HG03066 (cell line): ENCODE data around the gene SLC25A38.

ENCODE experiments used
- ATAC-seq: cut with Tn5 transposase; IDR thresholded peaks from one replicate; pipeline ENCODE4 v1.9.1; 2021; ENCODE audit warnings: low read depth; ENCODE audit not compliant: unreplicated experiment

Gene SLC25A38

DNA sequence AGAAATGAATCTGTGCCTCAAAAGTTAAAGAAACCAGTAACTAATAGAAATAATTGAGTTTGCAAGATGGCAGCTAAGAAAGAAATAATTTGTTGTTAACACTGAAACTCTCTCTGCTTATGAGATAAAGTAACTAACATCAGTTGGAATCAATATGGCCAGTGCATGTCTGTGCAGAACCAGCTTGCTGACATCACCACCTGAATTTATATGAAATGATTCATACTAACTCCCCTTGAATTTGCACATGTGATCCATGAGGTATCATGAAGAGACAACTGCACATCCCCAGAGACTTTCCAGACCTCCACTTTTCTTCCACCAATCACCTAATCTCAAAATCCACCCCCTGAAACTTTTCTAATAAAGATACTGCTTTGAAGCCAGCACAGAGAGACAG lies 10.3 kb upstream of the SLC25A38 start:
- no peak for ATAC-seq

DNA sequence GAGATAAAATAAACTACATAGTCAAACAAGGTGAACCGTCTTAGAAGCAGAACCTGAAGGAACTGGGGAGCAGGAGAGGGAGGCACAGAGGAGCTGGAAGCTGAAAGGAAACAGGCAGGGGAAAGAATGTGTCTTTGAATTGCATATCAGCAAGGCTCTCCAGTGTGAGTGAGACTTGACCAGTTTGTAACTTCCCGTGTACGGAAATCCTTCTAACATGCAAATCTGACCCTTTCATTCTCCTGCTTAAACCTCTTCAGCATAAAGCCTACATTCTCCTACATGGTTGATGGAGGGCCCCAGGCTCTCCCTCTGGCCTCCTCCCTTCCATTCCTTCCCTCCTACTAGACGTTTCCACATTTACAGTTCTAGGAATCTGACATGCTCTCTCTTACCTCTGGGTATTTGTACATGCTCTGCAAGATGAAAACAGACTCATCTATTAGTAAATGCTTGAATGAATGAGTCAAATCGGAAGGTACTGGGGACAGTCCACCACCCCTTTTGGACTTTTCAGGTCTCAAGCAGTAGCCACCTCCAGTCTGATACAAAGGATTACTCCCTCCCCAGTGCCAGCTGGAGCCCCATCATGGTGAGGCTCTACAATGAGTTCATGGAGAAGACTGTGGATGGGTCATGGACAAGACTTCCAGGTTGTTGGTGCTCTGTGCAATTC lies 6.1 kb upstream of the SLC25A38 start:
- no peak for ATAC-seq

DNA sequence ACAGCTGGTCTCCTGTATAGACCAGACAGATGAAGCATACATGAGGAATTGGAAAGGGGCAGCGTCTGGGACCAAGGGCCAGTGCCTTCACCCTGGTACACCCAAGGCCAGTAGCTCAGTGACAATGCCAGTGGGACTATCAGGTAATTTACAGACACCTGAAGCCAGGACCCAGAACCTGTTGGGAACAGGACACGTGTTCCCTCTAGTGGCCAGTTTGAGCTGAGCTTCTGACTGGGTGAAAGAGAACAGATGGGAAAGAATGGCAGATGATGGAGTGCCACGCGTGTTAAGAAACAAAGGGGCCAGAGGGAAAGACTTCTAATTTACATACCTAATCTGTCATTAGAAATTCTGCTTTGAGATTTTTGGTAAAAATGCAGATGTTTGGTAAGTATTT lies 5.1 kb upstream of the SLC25A38 start:
- ATAC-seq: peak; percentile 72

DNA sequence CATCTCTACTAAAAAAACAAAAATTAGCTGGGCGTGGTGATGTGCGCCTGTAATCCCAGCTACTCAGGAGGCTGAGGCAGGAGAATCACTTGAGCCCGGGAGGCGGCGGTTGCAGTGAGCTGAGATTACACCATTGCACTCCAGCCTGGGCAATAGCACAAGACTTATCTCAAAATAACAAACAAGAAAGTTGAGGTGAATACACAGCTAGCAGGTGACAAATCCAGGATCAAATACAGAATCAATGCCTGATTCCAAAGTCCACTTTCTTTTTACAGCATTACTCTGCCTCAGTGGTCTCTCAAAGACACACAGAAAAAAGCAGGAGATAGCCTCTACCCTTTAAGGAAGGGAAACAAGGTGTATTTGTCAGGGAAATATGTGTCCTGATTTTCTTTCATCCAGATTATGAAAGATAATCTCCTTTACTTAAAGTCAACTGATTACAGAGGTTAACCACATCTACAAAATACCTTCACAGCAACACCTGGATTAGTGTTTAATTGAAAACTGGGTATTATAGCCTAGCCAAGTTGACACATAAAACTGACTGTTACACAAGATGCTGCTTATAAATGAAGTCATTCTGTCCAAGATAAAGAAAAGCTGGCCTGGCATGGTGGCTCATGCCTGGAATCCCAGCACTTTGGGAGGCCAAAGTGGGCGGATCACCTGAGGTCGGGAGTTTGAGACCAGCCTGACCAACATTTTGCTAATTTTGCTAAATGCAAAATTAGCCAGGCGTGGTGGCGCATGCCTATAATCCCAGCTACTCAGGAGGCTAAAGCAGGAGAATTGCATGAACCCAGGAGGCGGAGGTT lies 4.0 kb upstream of the SLC25A38 start:
- ATAC-seq: no peak

DNA sequence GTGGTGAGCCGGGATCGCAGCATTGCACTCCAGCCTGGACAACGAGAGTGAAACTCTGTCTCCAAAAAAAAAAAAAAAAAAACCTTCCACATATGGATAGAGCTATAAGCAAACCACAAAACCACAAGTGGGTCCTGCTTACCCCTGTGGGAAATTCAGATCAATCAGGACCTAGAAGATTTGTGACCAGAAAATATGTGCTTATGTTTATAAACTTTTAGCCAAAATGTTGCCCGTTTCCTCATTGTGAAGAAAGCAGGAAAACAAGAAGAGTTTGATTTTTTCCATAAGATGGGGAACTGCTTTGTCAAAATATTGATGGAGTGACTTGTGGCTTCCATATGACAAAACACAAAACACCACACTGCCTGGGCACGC lies 3.4 kb upstream of the SLC25A38 start:
- no peak for ATAC-seq

DNA sequence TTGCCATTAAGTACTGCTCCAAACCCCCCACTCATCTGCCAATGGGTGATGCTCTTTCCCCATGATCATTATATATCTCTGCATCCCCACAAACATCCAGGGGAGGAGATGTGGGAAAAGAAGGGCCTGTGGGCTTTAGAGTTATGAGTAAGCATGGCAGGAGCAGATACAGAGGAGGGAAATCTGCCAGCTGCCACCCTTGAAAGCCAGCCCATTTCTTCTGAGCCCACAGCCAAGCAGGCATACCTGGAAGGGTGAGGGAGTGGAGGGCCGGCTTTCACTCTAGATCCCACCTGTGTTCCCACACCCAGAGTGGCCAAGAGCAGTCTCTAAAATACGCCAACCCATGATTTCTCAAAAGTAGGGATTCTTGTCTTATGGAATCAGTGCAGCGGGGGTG lies 1.7 kb upstream of the SLC25A38 start:
- no peak for ATAC-seq

DNA sequence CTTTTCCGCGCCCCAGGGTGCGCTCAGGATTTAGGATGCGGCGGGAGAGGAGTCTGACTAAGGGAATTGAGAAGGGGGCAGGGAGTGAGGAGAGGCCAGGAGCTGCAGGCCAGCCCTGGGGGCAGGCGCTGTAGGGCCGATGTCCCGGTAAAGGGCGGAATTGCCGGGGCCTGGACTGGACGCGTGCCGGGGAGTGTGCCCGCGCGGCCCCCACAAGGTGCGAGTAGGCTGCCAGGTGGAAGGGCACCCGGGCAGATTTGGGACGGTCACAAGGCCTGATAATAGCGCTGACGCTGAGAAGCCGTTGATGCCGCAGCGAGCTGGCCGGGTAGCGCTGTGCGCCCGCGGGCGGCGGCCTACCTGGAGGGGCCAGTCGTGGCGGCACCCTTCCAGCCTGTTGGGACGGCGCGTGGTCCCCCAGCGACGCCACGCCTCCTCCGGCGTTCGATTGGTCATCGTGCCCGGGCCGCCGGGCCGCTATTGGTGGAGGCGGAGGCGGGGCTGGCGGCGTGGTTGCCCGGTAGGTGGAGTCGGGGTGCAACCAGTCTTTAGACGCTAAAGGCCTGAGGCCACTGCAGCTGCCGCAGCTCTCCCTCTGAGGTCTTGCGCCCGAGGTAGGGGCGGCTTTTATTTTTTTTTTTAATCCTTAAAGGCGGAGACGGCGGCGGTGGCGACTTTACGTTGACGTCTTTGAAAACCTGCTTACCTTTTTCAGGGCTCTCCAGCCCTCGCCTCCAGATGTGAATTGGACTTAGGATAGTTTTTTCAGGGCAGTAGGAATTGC lies 903 bp downstream of the SLC25A38 start:
- ATAC-seq: peak; percentile 61

DNA sequence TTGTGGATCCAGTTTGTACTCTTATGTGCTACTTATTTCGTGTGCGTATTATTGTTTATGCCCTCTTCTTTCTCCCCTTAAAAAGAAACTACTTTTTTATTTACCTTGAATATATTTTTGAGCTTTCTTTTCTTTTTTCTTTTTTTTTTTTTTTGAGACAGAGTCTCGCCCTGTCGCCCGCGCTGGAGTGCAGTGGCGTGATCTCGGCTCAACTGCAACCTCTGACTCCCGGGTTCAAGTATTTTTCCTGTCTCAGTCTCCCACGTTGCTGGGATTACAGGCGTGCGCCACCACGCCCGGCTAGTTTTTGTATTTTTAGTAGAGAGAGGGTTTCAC lies 1.5 kb downstream of the SLC25A38 start:
- no peak for ATAC-seq

DNA sequence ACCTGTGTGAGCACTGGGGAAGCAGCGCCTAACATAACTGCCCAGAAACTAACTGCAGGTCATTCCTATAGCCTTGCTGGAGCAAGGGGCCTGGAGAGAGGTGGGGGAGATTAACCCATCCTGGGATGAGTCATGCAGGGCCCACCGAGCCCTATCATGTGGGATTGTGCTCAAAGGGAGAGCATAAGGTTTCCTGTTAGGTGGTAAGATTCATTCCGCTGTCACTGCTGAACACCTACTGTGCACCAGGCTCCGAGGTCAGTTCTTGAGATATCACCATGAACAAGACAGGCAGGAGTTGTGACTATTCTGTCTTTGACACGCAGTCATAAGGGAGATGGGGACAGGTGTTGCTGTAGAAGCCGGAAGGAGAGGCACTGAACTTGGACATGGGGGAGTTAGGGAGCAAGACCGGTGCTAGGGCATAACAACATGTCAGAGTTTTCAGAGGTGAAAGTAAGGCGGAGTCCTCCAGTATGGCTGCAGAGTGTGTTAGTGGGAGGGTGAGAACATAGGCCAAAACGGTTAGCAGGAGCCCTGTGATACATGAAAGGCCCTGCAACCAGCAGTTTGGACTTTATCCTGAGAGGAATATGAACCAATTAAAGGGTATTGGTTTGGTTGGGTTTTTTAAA lies 2.4 kb downstream of the SLC25A38 start:
- ATAC-seq: no peak

DNA sequence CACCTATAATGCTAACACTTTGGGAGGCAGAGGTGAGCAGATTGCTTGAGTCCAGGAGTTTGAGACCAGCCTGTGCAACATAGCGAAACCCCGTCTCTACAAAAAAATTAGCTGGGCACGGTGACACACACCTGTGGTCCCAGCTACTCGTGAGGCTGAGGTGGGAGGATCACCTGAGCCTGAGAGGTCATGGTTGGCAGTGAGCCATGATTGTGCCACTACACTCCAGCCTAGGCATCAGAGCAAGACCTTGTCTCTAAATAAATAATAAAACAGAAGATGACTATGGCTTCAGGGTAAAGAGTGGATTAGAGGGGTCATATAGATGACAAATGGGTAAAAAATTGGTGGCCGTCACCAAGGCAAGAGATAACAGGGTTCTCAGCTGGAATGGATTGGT lies 3.1 kb downstream of the SLC25A38 start:
- no peak for ATAC-seq

DNA sequence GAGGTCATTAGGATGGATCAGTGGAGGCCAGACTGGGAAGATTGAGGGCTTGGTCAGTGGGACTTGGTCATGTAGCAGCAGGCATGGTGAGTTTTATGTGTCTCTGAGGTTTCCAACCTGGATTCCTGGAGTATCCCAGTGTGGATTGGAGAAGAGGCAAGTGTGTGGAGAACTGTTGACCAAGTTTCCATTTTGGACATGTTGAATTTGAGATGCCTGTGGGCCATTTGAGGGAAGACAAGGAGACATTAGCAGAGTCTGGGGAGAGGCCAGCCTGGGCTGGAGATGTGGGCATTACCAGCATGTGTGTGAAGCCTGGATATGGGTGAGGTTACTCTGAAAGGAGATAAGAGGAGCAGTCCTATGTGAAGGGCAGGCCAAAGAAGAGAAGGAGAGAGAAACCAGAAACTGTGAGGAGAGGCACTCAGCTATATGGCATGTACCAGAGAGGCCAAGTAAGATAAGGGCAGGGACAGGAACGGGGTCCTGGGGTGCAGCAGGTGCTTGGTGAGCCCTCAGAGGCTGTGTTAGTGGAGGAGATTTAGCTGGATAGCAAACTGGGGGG lies 4.3 kb downstream of the SLC25A38 start:
- ATAC-seq: no peak

DNA sequence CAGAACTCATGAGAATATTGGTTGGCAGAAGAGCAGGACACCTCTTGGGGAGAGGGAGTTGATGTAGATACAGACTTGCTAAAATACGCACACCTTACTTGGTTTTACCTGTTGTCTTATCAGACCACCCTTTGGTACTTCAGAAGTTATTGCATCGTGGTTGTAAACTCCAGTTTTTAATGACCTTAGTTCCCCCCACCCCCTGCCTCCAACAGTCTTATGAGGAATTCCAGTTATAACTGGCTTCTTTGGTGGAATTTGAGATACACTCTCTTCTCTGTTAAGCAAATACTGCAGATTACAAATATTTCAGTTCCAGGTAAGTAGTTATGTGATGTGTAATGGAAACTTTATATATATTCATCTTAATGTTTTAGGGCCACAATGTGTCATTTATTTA lies 5.0 kb downstream of the SLC25A38 start:
- no peak for ATAC-seq

DNA sequence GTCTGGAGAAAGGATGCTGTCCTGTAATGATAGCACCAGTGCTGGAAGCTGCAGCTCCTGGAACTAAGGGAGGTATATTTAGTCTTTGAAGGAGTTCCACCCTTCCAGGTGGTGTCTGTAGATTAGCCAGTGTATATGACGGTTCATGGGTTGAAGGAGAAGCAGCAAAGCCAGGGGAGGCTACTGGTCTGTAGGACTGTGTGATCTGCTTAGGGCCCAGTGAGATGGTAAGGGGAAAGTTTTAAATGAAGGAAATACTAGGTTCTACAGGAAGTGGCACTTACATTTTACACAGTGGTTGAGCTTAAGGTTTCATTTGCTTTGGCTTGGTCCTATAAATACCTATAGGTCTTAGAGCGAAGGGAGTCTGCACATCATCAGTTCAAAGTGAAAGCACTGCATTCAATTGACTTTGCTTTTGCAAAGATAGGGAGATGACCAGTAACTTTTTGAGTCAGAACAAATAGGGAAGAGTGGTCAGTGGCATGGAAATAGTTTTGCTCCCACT lies 5.6 kb downstream of the SLC25A38 start:
- peak; percentile 71 for ATAC-seq

DNA sequence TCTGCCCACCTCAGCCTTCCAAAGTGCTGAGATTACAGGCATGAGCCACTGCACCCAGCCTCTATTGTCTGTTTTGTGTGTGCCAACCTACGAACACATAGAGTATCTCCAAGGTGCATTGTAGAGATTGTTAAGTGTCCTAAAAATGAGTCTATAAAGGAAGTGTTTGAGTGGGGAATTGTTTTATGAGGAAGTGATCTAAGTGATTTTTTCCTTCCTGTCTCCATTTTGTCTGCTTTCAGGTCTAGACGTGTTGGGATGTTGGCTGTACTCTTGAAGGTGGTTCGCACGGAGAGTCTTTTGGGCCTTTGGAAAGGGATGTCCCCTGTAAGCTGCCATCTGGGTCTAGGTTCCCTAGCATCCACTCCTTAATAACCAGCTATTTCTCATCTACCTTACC lies 7.0 kb downstream of the SLC25A38 start:
- ATAC-seq: no peak

DNA sequence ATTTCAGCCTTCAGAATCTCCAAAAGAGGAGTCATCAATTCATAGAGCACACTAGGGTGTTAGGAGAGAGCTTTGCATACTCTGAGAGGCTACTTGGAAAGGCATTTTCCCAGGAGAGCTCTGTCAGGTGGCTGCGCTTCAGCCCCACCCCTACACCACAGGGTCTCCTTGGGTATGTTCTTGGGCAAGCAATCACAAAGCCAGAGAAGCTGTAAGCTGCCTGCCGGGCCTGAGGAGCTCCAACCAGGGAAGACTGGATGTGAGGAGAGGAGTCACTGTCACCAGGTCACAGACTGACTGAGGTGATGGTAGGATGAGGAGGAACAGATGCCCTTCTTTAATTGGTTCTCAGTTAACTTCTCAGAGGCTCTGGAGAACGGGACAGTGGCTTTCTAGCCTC lies 13.5 kb downstream of the SLC25A38 start:
- no peak for ATAC-seq

DNA sequence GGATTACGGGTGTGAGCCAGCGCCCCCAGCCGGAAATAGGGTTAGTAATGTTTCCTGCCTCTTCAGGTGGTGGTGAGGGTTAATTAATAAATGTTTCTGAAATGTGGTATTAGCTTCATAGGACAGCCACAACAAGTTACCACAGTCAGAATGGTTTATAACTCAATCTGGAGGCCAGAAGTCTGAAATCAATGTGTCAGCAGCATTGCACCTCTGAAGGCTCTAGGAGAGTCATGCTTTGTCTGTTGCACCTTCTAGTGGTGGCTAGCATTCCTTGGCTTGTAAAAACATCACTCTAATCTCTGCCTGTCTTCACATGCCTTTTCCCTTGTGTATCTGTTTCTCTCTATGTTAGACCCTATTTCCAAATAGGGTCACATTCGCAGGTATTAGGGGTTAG lies 15.5 kb downstream of the SLC25A38 start:
- no peak for ATAC-seq

DNA sequence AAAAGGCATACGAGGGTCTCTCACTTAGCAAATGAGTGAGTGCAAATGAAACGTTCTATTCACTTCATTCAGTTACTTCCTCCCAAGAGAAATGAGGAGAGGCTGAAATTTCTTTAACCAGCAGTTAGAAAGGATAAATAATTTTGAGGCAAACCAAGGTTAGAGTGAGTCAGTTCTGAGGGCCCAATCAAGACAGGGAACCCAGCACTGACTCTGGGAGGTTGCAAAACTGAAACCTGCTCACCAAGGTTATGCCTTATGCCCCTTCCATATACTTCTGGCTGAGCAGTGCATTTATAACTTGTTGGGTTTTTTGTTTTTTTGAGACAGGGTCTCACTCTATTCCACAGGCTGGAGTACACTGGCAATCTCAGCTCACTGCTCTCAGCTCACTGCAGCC lies 18.8 kb downstream of the SLC25A38 start:
- no peak for ATAC-seq

DNA sequence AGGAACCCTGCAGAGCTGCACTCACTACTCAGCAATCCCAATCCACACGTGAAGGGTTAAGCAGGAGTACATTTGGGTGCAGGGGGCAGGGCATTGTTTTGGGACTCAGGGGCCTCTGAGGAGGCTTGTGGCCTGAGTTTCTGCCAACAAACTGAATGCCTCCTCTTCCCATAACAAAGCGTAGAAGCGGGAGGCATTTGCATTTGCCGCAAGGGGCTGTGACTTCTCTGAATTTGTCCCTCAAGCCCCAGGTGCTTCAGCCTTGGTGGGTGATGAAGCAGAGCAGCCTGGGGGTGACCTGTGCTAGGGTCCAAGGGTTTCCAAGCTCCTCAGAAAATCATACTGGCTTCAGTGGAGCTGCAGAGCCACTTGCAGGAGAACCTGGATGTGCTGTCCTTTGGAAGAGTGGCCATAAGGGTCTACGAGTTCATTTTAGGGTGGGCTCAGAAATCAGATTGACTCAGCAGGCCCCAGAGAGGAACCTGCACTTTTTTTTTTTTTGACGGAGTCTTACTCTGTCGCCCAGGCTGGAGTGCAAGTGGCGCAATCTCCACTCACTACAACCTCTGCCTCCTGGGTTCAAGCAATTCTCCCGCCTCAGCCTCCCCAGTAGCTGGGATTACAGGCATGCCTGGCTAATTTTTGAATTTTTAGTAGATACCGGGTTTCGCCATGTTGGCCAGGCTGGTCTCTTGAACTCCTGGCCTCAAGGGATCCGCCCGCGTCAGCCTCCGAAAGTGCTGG lies 21.9 kb downstream of the SLC25A38 start:
- no peak for ATAC-seq

DNA sequence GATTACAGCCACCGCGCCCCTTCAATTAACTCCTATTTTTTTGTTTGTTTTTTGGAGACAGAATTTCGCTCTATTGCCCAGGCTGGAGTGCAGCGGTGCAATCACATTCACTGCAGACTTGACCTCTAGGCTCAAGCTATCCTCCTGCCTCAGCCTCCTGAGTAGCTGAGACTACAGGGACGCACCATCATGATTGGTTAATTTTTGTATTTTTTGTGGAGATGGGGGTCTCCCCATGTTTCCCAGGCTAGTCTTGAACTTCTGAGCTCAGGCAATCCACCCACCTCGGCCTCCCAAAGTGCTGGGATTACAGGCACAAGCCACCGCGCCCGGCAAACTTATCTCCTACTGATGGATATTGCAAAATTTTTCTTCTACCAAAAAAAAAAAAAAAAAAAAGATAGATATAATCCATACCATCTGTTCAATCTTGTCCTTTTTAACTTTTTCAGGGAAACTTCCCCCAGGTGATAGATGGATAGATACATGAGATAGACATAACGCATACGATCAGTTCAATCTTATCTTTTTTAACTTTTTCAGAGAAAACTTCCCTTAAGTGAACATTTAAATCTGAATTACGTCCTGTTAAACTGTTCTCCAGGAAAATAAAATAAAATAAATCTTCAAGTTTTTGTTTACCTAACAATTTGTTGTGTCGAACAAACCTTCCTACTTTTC lies 22.7 kb downstream of the SLC25A38 start:
- ATAC-seq: no peak
